Measurements from ENCODE around the gene PACS2.

The PACS2 gene

GRCh38 chr14:105375635-105376057 lies 61.1 kb downstream of the PACS2 start:
- no peak for DNase-seq

GRCh38 chr14:105376521-105377440 lies 62.2 kb downstream of the PACS2 start:
- DNase-seq: no peak

- no peak for DNase-seq
These were observed 63.1 kb downstream of the PACS2 start for GRCh38 chr14:105377555-105378182.

- no peak for DNase-seq
These were observed 63.7 kb downstream of the PACS2 start for GRCh38 chr14:105378199-105378598.

GRCh38 chr14:105378873-105379685 lies 64.5 kb downstream of the PACS2 start:
- no peak for DNase-seq

GRCh38 chr14:105379946-105380345 lies 65.4 kb downstream of the PACS2 start:
- DNase-seq: no peak

GRCh38 chr14:105380756-105381155 lies 66.2 kb downstream of the PACS2 start:
- DNase-seq: no peak

GRCh38 chr14:105381446-105382342 lies 67.1 kb downstream of the PACS2 start:
- no peak for DNase-seq

- no peak for DNase-seq
These were observed 68.0 kb downstream of the PACS2 start for GRCh38 chr14:105382343-105383082.

GRCh38 chr14:105383083-105383730 lies 68.7 kb downstream of the PACS2 start:
- no peak for DNase-seq

- DNase-seq: no peak
These were observed 69.6 kb downstream of the PACS2 start for GRCh38 chr14:105384041-105384557.

GRCh38 chr14:105384605-105385321 lies 70.2 kb downstream of the PACS2 start:
- no peak for DNase-seq

- no peak for DNase-seq
These were observed 70.7 kb downstream of the PACS2 start for GRCh38 chr14:105385322-105385637.

- no peak for DNase-seq
These were observed 71.3 kb downstream of the PACS2 start for GRCh38 chr14:105385698-105386365.

GRCh38 chr14:105386581-105387529 lies 72.3 kb downstream of the PACS2 start:
- DNase-seq: no peak

GRCh38 chr14:105387530-105387922 lies 73.0 kb downstream of the PACS2 start:
- DNase-seq: no peak

GRCh38 chr14:105388110-105388951 lies 73.8 kb downstream of the PACS2 start:
- no peak for DNase-seq
